Neutrophil (primary cell): ENCODE measurements around the gene ARFGAP3.

Experiments
- H3K27ac ChIP-seq: fragments of 200-600 bp; sonication (generic); 2 replicates; pipeline ENCODE4 v1.5.1; 2016; ENCODE audit warnings: mild to moderate bottlenecking, moderate library complexity
- H3K27me3 ChIP-seq: fragments of 200-600 bp; sonication (generic); 2 replicates; pipeline ENCODE4 v1.6.0; 2016; ENCODE audit warnings: mild to moderate bottlenecking
- H3K36me3 ChIP-seq: fragments of 200-600 bp; sonication (generic); 2 replicates; pipeline ENCODE4 v1.5.1; 2017
- H3K4me1 ChIP-seq, 2 experiments: fragments of 200-600 bp in 1 of 2; sonication (generic) in 1 of 2; 1 replicate in 1 of 2; 2 replicates in 1 of 2; pipeline versions ENCODE4 v1.5.1 to v1.6.1; 2013 to 2016; ENCODE audit warnings: low read depth in 1 of 2, low read length in 1 of 2, mild to moderate bottlenecking in 1 of 2, moderate library complexity in 1 of 2; ENCODE audit not compliant: control insufficient read depth in 1 of 2, insufficient read depth in 1 of 2
- H3K4me3 ChIP-seq, 2 experiments: fragments of 200-600 bp in 1 of 2; sonication (generic) in 1 of 2; 1 replicate in 1 of 2; 2 replicates in 1 of 2; pipeline ENCODE4 v1.5.1; 2013 to 2016; ENCODE audit warnings: low read depth in 1 of 2, low read length in 1 of 2, mild to moderate bottlenecking in 1 of 2, moderate library complexity in 1 of 2
- H3K9me3 ChIP-seq: fragments of 200-600 bp; sonication (generic); 2 replicates; pipeline ENCODE4 v1.5.1; 2016
- CTCF ChIP-seq: fragments of 200-600 bp; sonication (generic); IDR thresholded peaks from 2 replicates; pipeline ENCODE4 v1.5.1; 2016; ENCODE audit warnings: antibody characterized with exemption

Gene ARFGAP3

GRCh38 chr22:42793848-42794405 is 63.1 kb downstream of the ARFGAP3 start:
- H3K36me3 ChIP-seq = peaks cover 17% of the 10 kb centered on the region
- no peak for TF ChIP-seq CTCF
- no peaks in the 10 kb centered on the region for H3K27me3 ChIP-seq
- no peak overlapping the region for H3K4me3 ChIP-seq
- peaks cover 21 to 25% of the 10 kb centered on the region in 2 experiments for H3K4me1 ChIP-seq
- H3K27ac ChIP-seq = no peak overlapping the region
- H3K9me3 ChIP-seq = no peaks in the 10 kb centered on the region

- no peaks in the 10 kb centered on the region for H3K9me3 ChIP-seq
- peaks cover 15% of the 10 kb centered on the region for H3K36me3 ChIP-seq
- H3K27me3 ChIP-seq = no peaks in the 10 kb centered on the region
- H3K27ac ChIP-seq = no peak overlapping the region
- TF ChIP-seq CTCF = no peak
- no peak overlapping the region for H3K4me3 ChIP-seq
- H3K4me1 ChIP-seq = peaks cover 21 to 24% of the 10 kb centered on the region in 2 experiments
Observed at GRCh38 chr22:42792909-42793847, 63.9 kb downstream of the ARFGAP3 start.

- Histone ChIP-seq H3K9me3 (no peaks in the 10 kb centered on the region), H3K36me3 (peaks cover 8% of the 10 kb centered on the region), H3K4me3 (no peak overlapping the region), H3K4me1 (peaks cover 17% of the 10 kb centered on the region in 2 experiments), H3K27me3 (no peaks in the 10 kb centered on the region), H3K27ac (no peak overlapping the region)
- no peak for TF ChIP-seq CTCF
Observed at GRCh38 chr22:42792453-42792908, 64.6 kb downstream of the ARFGAP3 start.

GRCh38 chr22:42791721-42792452 is 65.2 kb downstream of the ARFGAP3 start:
- no peak for TF ChIP-seq CTCF
- Histone ChIP-seq H3K36me3 (peaks cover 8% of the 10 kb centered on the region), H3K4me1 (peaks cover 11% of the 10 kb centered on the region in 2 experiments), H3K9me3 (no peaks in the 10 kb centered on the region), H3K27ac (no peak overlapping the region), H3K27me3 (no peaks in the 10 kb centered on the region), H3K4me3 (no peak overlapping the region)

GRCh38 chr22:42788466-42788865 is 68.6 kb downstream of the ARFGAP3 start:
- no peaks in the 10 kb centered on the region for H3K36me3 ChIP-seq
- H3K4me1 ChIP-seq = no peaks in the 10 kb centered on the region
- no peak overlapping the region for H3K27ac ChIP-seq
- H3K4me3 ChIP-seq = no peak overlapping the region
- TF ChIP-seq CTCF = no peak
- H3K27me3 ChIP-seq = no peaks in the 10 kb centered on the region
- H3K9me3 ChIP-seq = no peaks in the 10 kb centered on the region
